T-helper 1 cell treated with Interleukin-12 subunit alpha and Interleukin-12 subunit beta and Interleukin-4 antibody, amounts not matched to agents 30 μg/mL and 1 μg/mL, for 36 hours (primary cell): Measurements from ENCODE around the gene ATP11A.
"Not testable (repeated sequence)": the region's sequence is repeated elsewhere in the genome, so short reads cannot be mapped to it uniquely, and the experiment has no call there.

Experiments
- H3K27ac Mint-ChIP-seq: one replicate; pipeline ENCODE4 v1.8.0; 2021; ENCODE audit warnings: mild to moderate bottlenecking, mixed read lengths
- H3K27me3 Mint-ChIP-seq: one replicate; pipeline ENCODE4 v1.8.0; 2021; ENCODE audit warnings: low read depth, mixed read lengths
- H3K36me3 Mint-ChIP-seq: one replicate; pipeline ENCODE4 v1.8.0; 2021; ENCODE audit warnings: low read depth, mixed read lengths
- H3K4me1 Mint-ChIP-seq: one replicate; pipeline ENCODE4 v1.8.0; 2021; ENCODE audit warnings: low read depth, mixed read lengths
- H3K4me3 Mint-ChIP-seq: one replicate; pipeline ENCODE4 v1.8.0; 2021; ENCODE audit warnings: mild to moderate bottlenecking, moderate library complexity, mixed read lengths
- H3K9me3 Mint-ChIP-seq: one replicate; pipeline ENCODE4 v1.8.0; 2021; ENCODE audit warnings: mixed read lengths

The ATP11A gene

GRCh38 chr13:112790735-112791641, 101.2 kb downstream of the ATP11A start:
- peaks cover 12% of the 10 kb centered on the region for H3K36me3 Mint-ChIP-seq
- no peak overlapping the region for H3K4me3 Mint-ChIP-seq
- H3K4me1 Mint-ChIP-seq, result peaks cover 7% of the 10 kb centered on the region
- no peaks in the 10 kb centered on the region for H3K9me3 Mint-ChIP-seq
- no peak overlapping the region for H3K27ac Mint-ChIP-seq
- no peaks in the 10 kb centered on the region for H3K27me3 Mint-ChIP-seq

DNA sequence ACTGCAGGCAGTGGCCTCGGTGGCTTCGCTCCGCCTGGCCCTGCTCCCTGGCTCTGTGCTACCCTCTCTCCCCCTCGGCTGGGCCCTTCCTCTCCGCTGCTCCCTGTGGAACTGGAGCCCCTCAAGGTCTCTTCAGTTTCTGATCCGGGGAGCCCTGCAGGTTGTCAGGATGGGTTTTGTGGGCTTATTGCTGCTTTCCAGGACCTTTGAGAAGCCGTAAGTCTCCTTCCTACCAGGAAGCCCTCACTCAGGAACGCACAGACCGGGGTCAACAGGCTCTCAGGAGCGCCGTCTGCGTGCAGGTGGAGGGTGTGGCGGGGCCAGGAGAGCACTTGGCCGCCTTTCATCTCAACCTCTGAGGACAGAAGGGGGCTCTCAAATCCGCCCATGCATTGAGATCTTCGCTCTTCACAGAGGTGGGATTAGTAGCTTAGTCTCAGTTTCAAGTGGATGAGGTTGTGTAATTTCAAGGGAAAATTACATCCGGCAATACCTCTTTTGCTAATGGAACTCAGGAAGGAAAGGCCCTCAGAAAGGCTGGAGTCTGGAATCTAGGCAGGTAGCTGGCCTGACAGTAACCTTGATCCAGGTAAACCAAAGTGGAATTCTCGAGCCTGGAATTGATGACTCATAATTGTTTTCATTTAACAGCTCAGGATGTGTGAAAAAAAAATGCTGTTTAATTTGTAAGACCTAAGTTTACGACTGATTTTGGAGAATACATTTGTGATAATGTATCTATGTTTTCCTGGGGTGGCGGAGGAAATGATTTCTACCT, 102.0 kb downstream of the ATP11A start:
- Mint-ChIP-seq H3K27me3 (no peaks in the 10 kb centered on the region), H3K4me3 (no peak overlapping the region), H3K9me3 (no peaks in the 10 kb centered on the region), H3K36me3 (peaks cover 12% of the 10 kb centered on the region), H3K4me1 (peaks cover 7% of the 10 kb centered on the region), H3K27ac (no peak overlapping the region)

GRCh38 chr13:112792511-112792910, 102.7 kb downstream of the ATP11A start:
- Mint-ChIP-seq H3K4me1 (peaks cover 7% of the 10 kb centered on the region), H3K4me3 (no peak overlapping the region), H3K27me3 (no peaks in the 10 kb centered on the region), H3K27ac (no peak overlapping the region), H3K9me3 (no peaks in the 10 kb centered on the region), H3K36me3 (peaks cover 12% of the 10 kb centered on the region)

DNA sequence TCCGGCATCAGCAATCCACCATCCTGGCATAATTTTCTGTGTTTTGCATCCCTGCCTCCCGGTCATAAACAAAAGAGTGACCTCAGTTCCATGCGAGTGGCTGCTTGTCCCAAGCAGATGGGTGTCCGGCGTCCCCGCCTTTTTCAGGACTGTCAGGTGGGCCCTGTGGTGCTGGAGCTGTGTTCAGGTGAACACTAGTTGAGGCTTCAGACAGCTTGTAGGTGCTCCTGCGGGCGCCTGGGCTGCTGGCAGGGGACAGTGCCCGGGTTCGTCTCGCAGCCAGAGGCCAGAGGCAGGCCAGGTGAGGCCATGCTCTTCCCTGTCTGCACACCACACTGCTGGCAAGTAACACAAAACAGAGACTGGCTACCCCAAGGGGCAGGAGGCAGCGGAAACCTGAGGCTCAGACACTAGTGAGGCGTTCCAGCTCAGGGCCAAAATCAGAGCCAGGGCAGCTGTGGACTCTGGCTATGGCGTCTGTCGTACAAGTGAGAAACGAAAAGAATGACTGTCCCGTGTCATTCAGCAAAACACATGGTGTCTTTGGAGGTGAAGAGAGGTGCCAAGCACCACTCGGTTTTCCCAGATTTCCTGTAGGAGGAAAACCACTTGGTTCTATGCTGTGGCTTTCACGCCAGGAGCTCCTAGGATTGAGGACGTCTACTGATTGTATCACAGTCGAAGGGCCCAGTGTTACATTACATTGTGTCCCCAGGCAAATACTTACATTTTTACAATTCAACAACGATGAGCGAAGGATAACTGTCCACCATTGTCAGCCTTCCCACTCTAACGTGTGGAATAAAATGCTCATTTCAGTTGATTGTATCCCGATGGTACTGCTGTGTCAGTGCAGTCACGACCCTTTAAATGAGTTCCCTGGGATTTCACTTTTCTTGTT, 104.0 kb downstream of the ATP11A start:
- Mint-ChIP-seq H3K36me3 (peaks cover 10% of the 10 kb centered on the region), H3K9me3 (peaks cover 3% of the 10 kb centered on the region), H3K4me3 (no peak overlapping the region), H3K27me3 (no peaks in the 10 kb centered on the region), H3K4me1 (peaks cover 7% of the 10 kb centered on the region), H3K27ac (no peak overlapping the region)

DNA sequence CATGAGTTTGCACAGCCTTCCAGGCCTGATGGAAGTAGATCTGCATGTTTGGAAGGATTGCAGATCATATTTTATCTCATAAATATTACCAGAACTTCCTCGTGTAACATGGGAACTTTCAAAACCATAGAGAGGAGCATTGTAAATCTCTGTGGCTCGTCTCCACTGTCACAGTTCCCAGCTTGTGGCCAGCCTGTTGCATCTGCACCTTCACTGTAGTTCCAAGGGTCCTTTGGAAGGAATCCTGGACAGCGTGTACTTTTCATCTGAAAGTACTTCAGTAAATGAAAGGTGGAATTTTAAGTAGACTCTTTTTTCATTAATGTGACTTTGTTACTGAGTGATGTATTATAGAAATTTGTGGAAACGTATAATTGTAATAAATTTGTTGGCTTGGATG, 105.4 kb downstream of the ATP11A start:
- Mint-ChIP-seq H3K9me3 (peaks cover 16% of the 10 kb centered on the region), H3K27ac (no peak overlapping the region), H3K36me3 (peaks cover 12% of the 10 kb centered on the region), H3K4me1 (peaks cover 7% of the 10 kb centered on the region), H3K27me3 (no peaks in the 10 kb centered on the region), H3K4me3 (no peak overlapping the region)

- Mint-ChIP-seq H3K4me1 (peaks cover 5% of the 10 kb centered on the region), H3K27ac (no peak overlapping the region), H3K27me3 (no peaks in the 10 kb centered on the region), H3K9me3 (peaks cover 16% of the 10 kb centered on the region), H3K36me3 (peaks cover 12% of the 10 kb centered on the region), H3K4me3 (no peak overlapping the region)
Observed at GRCh38 chr13:112796190-112796915, 106.5 kb downstream of the ATP11A start.

DNA sequence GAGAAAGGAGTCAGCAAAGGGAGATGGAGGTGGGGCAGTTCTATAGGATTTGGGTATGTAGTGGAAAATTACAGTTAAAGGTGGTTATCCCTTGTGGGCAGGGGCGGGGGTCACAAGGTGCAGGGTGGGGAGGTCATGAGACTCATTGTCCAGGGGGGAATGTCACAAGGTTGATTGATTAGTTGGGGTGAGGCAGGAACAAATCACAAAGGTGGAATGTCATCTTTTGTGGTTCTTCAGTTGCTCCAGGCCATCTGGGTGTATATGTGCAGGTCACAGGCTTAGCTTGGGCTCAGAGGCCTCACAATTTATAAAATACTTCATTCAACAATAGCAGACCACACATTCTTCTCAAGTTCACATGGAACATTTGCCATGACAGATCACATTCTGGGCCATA, 109.6 kb downstream of the ATP11A start:
- Mint-ChIP-seq H3K27me3 (no peaks in the 10 kb centered on the region), H3K9me3 (peaks cover 16% of the 10 kb centered on the region), H3K27ac (no peak overlapping the region), H3K4me1 (peaks cover 2% of the 10 kb centered on the region), H3K36me3 (peaks cover 12% of the 10 kb centered on the region), H3K4me3 (no peak overlapping the region)

GRCh38 chr13:112800057-112800456, 110.2 kb downstream of the ATP11A start:
- no peak overlapping the region for H3K4me3 Mint-ChIP-seq
- H3K9me3 Mint-ChIP-seq, result peaks cover 16% of the 10 kb centered on the region
- H3K27me3 Mint-ChIP-seq, result no peaks in the 10 kb centered on the region
- peaks cover 12% of the 10 kb centered on the region for H3K36me3 Mint-ChIP-seq
- H3K4me1 Mint-ChIP-seq, result peaks cover 2% of the 10 kb centered on the region
- no peak overlapping the region for H3K27ac Mint-ChIP-seq

DNA sequence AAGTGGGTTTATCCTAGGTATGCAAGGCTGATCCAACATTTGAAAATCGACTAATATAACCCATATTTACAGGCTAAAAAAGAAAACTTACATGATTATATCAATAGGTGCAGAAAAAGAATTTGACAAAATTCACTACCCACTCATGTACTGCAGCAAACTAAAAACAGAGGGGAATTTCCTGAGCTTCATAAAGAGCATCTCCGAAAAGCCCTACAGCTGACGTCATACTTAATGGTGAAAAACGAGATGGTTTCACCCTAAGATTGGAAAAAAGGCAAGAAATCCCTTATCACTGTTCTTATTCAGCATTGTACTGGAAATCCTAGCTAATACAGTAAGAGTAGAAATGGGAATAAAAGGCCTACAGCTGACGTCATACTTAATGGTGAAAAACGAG, 111.0 kb downstream of the ATP11A start:
- not testable (repeated sequence) for H3K27me3 Mint-ChIP-seq, H3K27ac Mint-ChIP-seq, H3K4me3 Mint-ChIP-seq, H3K4me1 Mint-ChIP-seq
- Mint-ChIP-seq H3K36me3 (peaks cover 12% of the 10 kb centered on the region), H3K9me3 (peaks cover 16% of the 10 kb centered on the region)

GRCh38 chr13:112802802-112803195, 113.0 kb downstream of the ATP11A start:
- peaks cover 2% of the 10 kb centered on the region for H3K4me1 Mint-ChIP-seq
- no peaks in the 10 kb centered on the region for H3K27me3 Mint-ChIP-seq
- peaks cover 14% of the 10 kb centered on the region for H3K36me3 Mint-ChIP-seq
- no peak overlapping the region for H3K27ac Mint-ChIP-seq
- H3K4me3 Mint-ChIP-seq, result no peak overlapping the region
- H3K9me3 Mint-ChIP-seq, result peaks cover 16% of the 10 kb centered on the region

DNA sequence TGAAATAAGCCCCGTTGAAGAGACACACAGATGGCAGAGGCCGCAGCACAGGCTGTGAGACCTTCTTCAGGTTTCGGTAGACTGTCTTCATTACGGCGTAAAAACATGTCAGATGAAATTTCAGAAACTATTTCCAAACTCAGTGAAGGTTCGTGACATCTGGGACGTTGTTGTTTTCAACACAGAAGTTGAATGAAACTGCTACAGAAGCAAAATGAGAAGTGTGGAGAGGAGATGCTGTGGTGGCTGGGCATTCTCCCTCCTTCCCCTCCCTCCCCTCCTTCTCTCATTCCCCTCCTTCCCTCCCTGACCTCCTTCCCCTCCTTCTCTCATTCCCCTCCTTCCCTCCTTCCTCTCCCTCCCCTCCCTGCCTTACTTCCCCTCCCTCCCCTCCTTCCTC, 113.6 kb downstream of the ATP11A start:
- H3K27me3 Mint-ChIP-seq, result no peaks in the 10 kb centered on the region
- peaks cover 16% of the 10 kb centered on the region for H3K9me3 Mint-ChIP-seq
- H3K27ac Mint-ChIP-seq, result no peak overlapping the region
- H3K4me3 Mint-ChIP-seq, result no peak overlapping the region
- H3K36me3 Mint-ChIP-seq, result peaks cover 14% of the 10 kb centered on the region
- H3K4me1 Mint-ChIP-seq, result peaks cover 2% of the 10 kb centered on the region

GRCh38 chr13:112804374-112804773, 114.5 kb downstream of the ATP11A start:
- no peak overlapping the region for H3K27ac Mint-ChIP-seq
- no peaks in the 10 kb centered on the region for H3K27me3 Mint-ChIP-seq
- peaks cover 2% of the 10 kb centered on the region for H3K4me1 Mint-ChIP-seq
- H3K4me3 Mint-ChIP-seq, result no peak overlapping the region
- peaks cover 7% of the 10 kb centered on the region for H3K36me3 Mint-ChIP-seq
- H3K9me3 Mint-ChIP-seq, result peaks cover 8% of the 10 kb centered on the region

GRCh38 chr13:112806739-112807652, 117.2 kb downstream of the ATP11A start:
- Mint-ChIP-seq H3K4me3 (no peak overlapping the region), H3K9me3 (no peaks in the 10 kb centered on the region), H3K27ac (no peak overlapping the region), H3K4me1 (peaks cover 2% of the 10 kb centered on the region), H3K27me3 (no peaks in the 10 kb centered on the region), H3K36me3 (peaks cover 7% of the 10 kb centered on the region)
